Neural crest cell (in vitro differentiated cells): ENCODE data around the gene MAPKAPK5. TPM values are rescaled to one million over a fixed set of nuclear protein-coding genes. Genes with fewer than 3 reads are reported as not detected.
"Not testable (repeated sequence)": the region's sequence is repeated elsewhere in the genome, so short reads cannot be mapped to it uniquely, and the experiment has no call there.

ENCODE experiments used
- DNase-seq: peaks from one replicate; pipeline ENCODE4 v3.0.0; 2021; ENCODE audit warnings: low read depth, mixed read lengths, low spot score
- H3K27ac Mint-ChIP-seq: one replicate; pipeline ENCODE4 v1.8.0; 2021; ENCODE audit warnings: mild to moderate bottlenecking, mixed read lengths; ENCODE audit not compliant: unreplicated experiment
- H3K27me3 Mint-ChIP-seq: 2 replicates; pipeline ENCODE4 v1.8.0; 2021; ENCODE audit warnings: low read depth, mild to moderate bottlenecking, mixed read lengths
- H3K36me3 Mint-ChIP-seq: 2 replicates; pipeline ENCODE4 v1.8.0; 2021; ENCODE audit warnings: low read depth, mild to moderate bottlenecking, mixed read lengths
- H3K4me1 Mint-ChIP-seq: 2 replicates; pipeline ENCODE4 v1.8.0; 2021; ENCODE audit warnings: mixed read lengths
- H3K4me3 Mint-ChIP-seq: one replicate; pipeline ENCODE4 v1.8.0; 2021; ENCODE audit warnings: mild to moderate bottlenecking, mixed read lengths
- H3K9me3 Mint-ChIP-seq: 2 replicates; pipeline ENCODE4 v1.8.0; 2021; ENCODE audit warnings: mixed read lengths
- total RNA-seq: library from RNA; stranded (reverse); gene quantifications from 2 replicates; pipeline ENCODE4 v1.2.1, GENCODE V29; 2021
- TF ChIP-seq, protein P1 (sequence below): fragments of 200-600 bp; sonication (generic); conservative IDR thresholded peaks from 2 replicates; pipeline ENCODE4 v1.5.0; 2021; ENCODE audit warnings: antibody characterized with exemption, mild to moderate bottlenecking

The MAPKAPK5 gene
- total RNA-seq, 1 donor from 2014 or later = 83.1 TPM

DNA sequence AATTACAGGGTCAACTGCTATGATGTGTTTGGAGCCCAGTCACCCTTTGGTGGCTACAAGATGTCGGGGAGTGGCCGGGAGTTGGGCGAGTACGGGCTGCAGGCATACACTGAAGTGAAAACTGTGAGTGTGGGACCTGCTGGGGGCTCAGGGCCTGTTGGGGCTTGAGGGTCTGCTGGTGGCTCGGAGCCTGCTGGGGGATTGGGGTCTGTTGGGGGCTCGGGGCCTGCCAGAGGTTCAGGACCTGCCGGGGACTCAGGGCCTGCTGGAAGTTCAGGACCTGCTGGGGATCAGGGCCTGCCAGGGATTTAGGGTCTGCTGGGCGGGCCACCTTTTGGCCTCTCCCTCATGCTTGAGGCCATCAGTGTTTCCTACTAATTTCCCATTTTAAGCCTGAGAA, 38.2 kb upstream of the MAPKAPK5 start:
- H3K27ac Mint-ChIP-seq = no peak overlapping the region
- DNase-seq = no peak
- H3K4me1 Mint-ChIP-seq = no peaks in the 10 kb centered on the region
- H3K36me3 Mint-ChIP-seq = peaks cover 6% of the 10 kb centered on the region
- H3K4me3 Mint-ChIP-seq = no peak overlapping the region
- TF ChIP-seq, protein P1, sequence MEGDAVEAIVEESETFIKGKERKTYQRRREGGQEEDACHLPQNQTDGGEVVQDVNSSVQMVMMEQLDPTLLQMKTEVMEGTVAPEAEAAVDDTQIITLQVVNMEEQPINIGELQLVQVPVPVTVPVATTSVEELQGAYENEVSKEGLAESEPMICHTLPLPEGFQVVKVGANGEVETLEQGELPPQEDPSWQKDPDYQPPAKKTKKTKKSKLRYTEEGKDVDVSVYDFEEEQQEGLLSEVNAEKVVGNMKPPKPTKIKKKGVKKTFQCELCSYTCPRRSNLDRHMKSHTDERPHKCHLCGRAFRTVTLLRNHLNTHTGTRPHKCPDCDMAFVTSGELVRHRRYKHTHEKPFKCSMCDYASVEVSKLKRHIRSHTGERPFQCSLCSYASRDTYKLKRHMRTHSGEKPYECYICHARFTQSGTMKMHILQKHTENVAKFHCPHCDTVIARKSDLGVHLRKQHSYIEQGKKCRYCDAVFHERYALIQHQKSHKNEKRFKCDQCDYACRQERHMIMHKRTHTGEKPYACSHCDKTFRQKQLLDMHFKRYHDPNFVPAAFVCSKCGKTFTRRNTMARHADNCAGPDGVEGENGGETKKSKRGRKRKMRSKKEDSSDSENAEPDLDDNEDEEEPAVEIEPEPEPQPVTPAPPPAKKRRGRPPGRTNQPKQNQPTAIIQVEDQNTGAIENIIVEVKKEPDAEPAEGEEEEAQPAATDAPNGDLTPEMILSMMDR = no peak
- H3K9me3 Mint-ChIP-seq = no peaks in the 10 kb centered on the region
- no peaks in the 10 kb centered on the region for H3K27me3 Mint-ChIP-seq

DNA sequence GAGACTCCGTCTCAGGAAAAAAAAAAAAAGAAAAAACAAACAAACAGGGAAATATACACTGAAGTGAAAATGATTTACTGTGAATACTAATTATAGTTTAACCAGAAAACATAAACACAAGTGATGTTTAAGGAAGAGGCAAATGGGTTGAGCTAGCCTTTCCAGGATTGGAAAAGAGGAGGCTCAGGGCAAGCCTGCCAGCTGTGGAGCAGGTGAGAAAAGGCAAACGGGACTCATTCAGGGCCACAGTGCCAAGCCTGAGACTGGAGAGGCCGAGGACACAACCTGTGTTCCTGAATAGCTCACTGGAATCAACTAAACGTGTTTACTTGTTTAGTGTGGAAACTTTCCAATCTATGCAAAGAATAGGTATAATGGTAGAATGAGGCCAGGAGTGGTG, 35.7 kb upstream of the MAPKAPK5 start:
- H3K27ac Mint-ChIP-seq = no peak overlapping the region

DNA sequence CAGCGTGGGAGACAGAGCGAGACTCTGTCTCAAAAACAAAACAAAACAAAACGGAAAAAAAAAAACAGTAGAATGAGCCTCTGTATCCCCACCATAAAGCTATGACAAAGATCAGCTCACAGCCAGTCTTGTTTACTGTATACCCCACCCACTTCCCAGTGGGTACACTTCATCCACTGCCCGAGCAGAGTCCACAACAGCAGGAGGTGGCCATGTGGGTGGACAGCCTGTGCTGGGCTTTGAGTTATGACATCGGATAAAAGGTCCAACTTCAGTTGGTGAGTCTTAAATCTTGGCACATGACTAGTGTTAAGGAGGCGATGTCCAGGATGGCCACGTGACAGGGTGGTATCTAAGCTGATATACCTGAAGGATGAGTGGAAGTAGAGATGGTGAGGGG, 34.8 kb upstream of the MAPKAPK5 start:
- Mint-ChIP-seq H3K27me3 (no peaks in the 10 kb centered on the region), H3K4me1 (peaks cover 6% of the 10 kb centered on the region), H3K36me3 (no peaks in the 10 kb centered on the region), H3K9me3 (no peaks in the 10 kb centered on the region), H3K27ac (no peak overlapping the region), H3K4me3 (no peak overlapping the region)
- TF ChIP-seq, protein P1 = no peak
- no peak for DNase-seq

More for the DNA sequence above, 35.7 kb upstream of the MAPKAPK5 start:
- Mint-ChIP-seq H3K4me1 (no peaks in the 10 kb centered on the region), H3K9me3 (no peaks in the 10 kb centered on the region), H3K36me3 (no peaks in the 10 kb centered on the region), H3K4me3 (no peak overlapping the region), H3K27me3 (no peaks in the 10 kb centered on the region)
- TF ChIP-seq, protein P1 = no peak
- DNase-seq = no peak

DNA sequence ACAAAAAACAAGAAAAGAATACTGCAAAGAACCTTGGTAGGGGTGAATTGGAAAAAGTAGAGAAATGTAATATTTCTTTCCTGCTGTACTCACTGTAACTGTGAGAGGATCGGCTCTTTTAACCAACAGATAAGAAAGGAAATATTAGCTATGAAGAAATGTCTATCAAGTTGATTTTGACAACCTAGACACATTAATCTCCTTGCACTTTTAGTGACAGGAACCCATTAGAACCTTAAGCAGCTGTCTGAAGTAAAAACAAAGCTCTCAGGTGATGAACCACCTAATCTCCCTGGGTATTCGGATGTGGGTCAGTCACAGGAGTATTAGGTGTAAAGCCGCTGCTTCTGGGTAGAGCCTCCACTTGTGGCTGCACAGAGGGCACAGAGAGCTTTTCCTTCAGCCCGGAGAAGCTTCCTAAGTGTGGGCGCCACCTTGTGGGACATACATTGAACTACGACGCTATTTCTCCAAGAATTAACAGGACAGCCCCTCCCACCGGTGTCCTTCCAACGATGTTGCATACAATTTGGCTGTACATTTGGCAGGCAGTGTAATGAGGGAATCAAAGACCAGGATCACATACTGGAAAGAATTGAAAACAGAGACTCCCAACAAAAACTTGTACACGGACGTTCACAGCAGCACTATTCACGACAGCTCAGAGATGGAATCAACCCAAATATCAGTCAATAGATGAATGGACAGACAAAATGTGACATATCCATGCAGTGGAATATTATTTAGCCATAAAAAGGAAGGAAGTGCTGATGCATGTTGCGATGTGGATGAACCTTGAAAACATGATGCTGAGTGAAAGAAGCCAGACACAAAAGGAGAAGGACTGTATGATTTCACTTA, 28.9 kb upstream of the MAPKAPK5 start:
- Mint-ChIP-seq H3K36me3 (no peaks in the 10 kb centered on the region), H3K9me3 (no peaks in the 10 kb centered on the region), H3K4me3 (no peak overlapping the region), H3K27me3 (peaks cover 3% of the 10 kb centered on the region), H3K4me1 (peaks cover 10% of the 10 kb centered on the region), H3K27ac (no peak overlapping the region)
- TF ChIP-seq, protein P1 = peak; percentile 87
- DNase-seq = peak; percentile 66

DNA sequence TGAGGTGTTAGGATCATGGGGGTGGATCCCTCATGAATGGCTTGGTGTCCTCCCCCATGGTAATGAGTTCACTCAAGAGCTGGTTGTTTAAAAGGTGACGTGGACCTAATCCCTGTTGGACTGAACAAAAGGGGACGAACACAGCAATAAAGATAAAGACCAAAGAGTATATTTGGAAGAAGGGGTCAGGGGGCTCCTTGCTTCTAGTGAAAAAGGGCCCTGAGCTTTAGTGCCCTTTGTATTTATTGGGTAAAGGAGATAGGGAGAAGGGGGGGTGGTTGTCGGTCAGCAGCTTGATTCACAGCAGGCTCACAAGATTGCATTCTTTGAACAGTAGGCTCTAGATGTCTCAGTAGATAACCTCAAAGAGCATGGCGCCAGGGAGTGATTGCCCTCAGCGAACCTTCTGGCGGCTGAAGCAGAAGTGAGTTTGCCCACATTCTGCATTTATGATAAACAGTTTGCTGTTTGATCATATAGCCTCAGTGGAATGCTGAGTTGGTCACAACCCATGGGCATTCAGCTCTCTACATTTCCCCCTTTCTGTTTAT, 25.9 kb upstream of the MAPKAPK5 start:
- H3K9me3 Mint-ChIP-seq = no peaks in the 10 kb centered on the region
- H3K27ac Mint-ChIP-seq = no peak overlapping the region

DNA sequence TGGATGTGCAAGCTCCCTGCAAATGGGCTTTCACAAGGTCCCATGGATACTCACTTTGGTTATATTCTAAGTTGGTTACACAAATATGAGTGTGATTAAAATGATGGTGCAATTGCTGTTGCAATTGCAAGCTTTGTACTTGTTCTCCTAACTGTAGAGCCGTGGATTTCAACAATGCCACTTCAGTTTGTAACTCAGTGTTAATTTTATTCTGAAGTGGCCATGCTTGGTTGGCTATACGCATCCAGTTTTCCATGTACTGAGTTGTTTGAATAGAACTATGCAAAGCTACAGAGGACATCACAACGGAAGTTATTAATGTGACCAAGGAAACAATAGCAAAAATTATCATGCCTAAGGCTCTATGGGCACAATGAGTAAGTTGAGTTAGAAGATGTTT, 25.1 kb upstream of the MAPKAPK5 start:
- H3K27me3 Mint-ChIP-seq = peaks cover 24% of the 10 kb centered on the region
- not testable (repeated sequence) for H3K36me3 Mint-ChIP-seq, H3K4me1 Mint-ChIP-seq, H3K27ac Mint-ChIP-seq, H3K9me3 Mint-ChIP-seq, H3K4me3 Mint-ChIP-seq, DNase-seq

More for the DNA sequence above, 25.9 kb upstream of the MAPKAPK5 start:
- peaks cover 16% of the 10 kb centered on the region for H3K27me3 Mint-ChIP-seq
- H3K4me1 Mint-ChIP-seq = peaks cover 10% of the 10 kb centered on the region
- H3K36me3 Mint-ChIP-seq = no peaks in the 10 kb centered on the region
- TF ChIP-seq, protein P1 = no peak
- no peak for DNase-seq
- no peak overlapping the region for H3K4me3 Mint-ChIP-seq
